Esophagus squamous epithelium (tissue), 5 donors: ENCODE results near the gene BAZ1A. TPM values are rescaled to one million over a fixed set of nuclear protein-coding genes. Genes with fewer than 3 reads are reported as not detected.
A peak's percentile ranks its signal among the peaks of the same experiment; 100 is the strongest.

Experiments used
- DNase-seq: peaks from one replicate; lab custom pipeline; 2025; lab: John Stamatoyannopoulos, UW
- H3K27ac ChIP-seq, 4 donors: fragments of 200-600 bp; sonication (generic); one replicate each; pipeline ENCODE4 v1.5.1; 2016 to 2019; ENCODE audit warnings: mild to moderate bottlenecking in 1 of 4
- H3K27me3 ChIP-seq, 4 donors: fragments of 200-600 bp; sonication (generic); 1 replicate in 3 of 4; 2 replicates in 1 of 4; pipeline versions ENCODE4 v1.5.1 to v1.6.0; 2017 to 2021; ENCODE audit warnings: antibody characterized with exemption in 1 of 4
- H3K36me3 ChIP-seq, 3 donors: fragments of 200-600 bp; sonication (generic); one replicate each; pipeline ENCODE4 v1.5.1; 2016 to 2019
- H3K4me1 ChIP-seq, 3 donors: fragments of 200-600 bp; sonication (generic); one replicate each; pipeline ENCODE4 v1.5.1; 2017 to 2019
- H3K4me3 ChIP-seq, 4 donors: fragments of 200-600 bp; sonication (generic); 1 replicate in 3 of 4; 2 replicates in 1 of 4; pipeline ENCODE4 v1.5.1; 2016 to 2019; ENCODE audit warnings: mild to moderate bottlenecking in 2 of 4, moderate library complexity in 1 of 4
- H3K9me3 ChIP-seq, 3 donors: fragments of 200-600 bp; sonication (generic); one replicate each; pipeline ENCODE4 v1.5.1; 2016 to 2019
- CTCF ChIP-seq, 6 experiments: fragments of 450-650 bp in 4 of 6; fragments of 200-600 bp in 2 of 6; sonication (generic) in 2 of 6; IDR thresholded peaks; one replicate each; pipeline ENCODE4 v1.5.1; 2016 to 2019; ENCODE audit warnings: antibody characterized with exemption in 6 of 6, mild to moderate bottlenecking in 4 of 6, moderate library complexity in 4 of 6
- POLR2A ChIP-seq, 4 donors: fragments of 450-650 bp; IDR thresholded peaks; one replicate each; pipeline ENCODE4 v1.6.1; 2017; ENCODE audit warnings: antibody characterized with exemption in 4 of 4, mild to moderate bottlenecking in 4 of 4, moderate library complexity in 3 of 4
- WGBS, 2 donors: methylation state at CpG; one replicate each; pipeline ENCODE4 v1.1.5; 2018; 5-methylcytosine and 5-hydroxymethylcytosine counted together
- intact Hi-C: fragments of 100-400 bp; cut with DNase I; formaldehyde crosslinking; loops from one replicate; pipeline ENCODE4 v1.15.0; 2022
- total RNA-seq, 4 donors: library from RNA; depleted of rRNA; stranded (reverse); fragments of >200 nt; gene quantifications; one replicate each; pipeline ENCODE4 v1.1.0, GENCODE V29; 2016
- donor health status: DM: yes; HTN: yes; CAD: no.

BAZ1A gene
- total RNA-seq, 4 donors from 2014 or later: 19.1 to 57.5 (median 53.8) TPM

DNA sequence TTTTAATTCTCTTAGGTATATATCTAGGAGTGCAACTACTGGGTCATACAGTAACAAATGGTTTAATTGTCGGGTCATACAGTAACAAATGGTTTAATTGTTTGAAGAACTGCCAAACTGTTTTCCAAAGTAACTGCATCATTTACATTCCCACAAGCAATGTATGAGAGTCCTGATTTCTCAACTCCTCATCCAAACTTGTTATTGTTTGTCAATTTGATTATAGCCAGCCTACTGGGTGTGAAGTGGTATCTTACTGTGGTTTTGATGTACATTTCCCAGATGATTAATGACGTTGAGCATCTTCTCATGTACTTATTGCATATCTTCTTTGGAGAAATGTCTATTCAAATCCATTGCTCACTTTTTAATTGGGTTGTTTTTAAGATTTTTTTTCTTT is 93.1 kb downstream of the BAZ1A start:
- Histone ChIP-seq H3K9me3 (no peaks in the 10 kb centered on the region), H3K36me3 (peaks cover 6 to 93% (median 9%) of the 10 kb centered on the region in 3 donors), H3K27ac (peak overlapping the region in 1 of 4 donors; percentile 13), H3K4me1 (peaks cover 0 to 2% (median 0%) of the 10 kb centered on the region in 3 donors), H3K27me3 (no peaks in the 10 kb centered on the region), H3K4me3 (no peak overlapping the region)
- WGBS, 2 donors: 82 to 83% methylated on average over 2 of the region's 2 CpGs
- intact Hi-C loops: no loop called here
- no peak for DNase-seq
- TF ChIP-seq POLR2A (IDR thresholded peaks at IDR 0.05) (no peak), CTCF (IDR thresholded peaks at IDR 0.05) (no peak)

DNA sequence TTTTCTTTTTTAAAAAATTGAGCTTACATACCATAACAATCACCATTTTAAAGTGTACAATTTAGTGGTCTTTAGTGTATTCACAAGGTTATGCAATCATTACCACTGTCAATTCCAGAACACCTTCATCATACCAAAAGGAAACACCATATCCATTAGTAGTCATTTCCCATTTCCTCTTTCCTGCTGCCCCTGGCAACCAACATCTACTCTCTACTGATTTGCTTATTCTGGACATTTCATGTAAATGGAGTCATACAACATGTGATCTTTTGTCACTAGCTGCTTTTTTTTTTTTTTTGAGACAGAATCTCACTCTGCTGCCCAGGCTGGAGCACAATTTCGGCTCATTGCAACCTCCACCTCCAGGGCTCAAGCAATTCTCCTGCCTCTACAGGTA is 93.9 kb downstream of the BAZ1A start:
- WGBS, 2 donors: 89 to 100% methylated on average over 1 of the region's 1 CpG
- Histone ChIP-seq H3K9me3 (no peaks in the 10 kb centered on the region), H3K36me3 (peaks cover 6 to 100% (median 9%) of the 10 kb centered on the region in 3 donors), H3K4me1 (peaks cover 0 to 2% (median 0%) of the 10 kb centered on the region in 3 donors), H3K27me3 (no peaks in the 10 kb centered on the region), H3K4me3 (no peak overlapping the region), H3K27ac (peak overlapping the region in 1 of 4 donors; percentile 13)
- DNase-seq: no peak
- intact Hi-C loops: no loop called here
- TF ChIP-seq CTCF (IDR thresholded peaks at IDR 0.05) (no peak), POLR2A (IDR thresholded peaks at IDR 0.05) (no peak)

DNA sequence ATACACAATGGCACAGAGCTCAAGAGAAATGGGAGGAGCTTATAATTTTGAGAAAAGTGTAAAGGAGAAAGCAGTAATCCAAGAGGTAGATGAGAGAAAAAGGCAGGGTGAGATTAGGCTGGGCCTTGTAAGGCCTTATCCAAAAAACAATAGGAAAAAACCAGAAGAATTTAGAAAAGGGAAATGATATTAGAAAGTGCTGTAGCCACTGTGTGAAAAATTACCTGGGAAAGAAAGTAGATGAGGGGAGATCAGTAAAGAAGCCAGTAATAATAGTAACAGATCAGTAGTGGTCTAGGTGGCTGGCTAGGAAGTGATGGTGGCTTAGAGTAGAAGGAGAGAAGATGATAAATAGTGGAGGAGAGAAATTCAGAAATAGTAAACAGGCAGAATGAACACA is 94.5 kb downstream of the BAZ1A start:
- no peaks in the 10 kb centered on the region for H3K27me3 ChIP-seq
- peaks cover 9 to 100% (median 11%) of the 10 kb centered on the region in 3 donors for H3K36me3 ChIP-seq
- no peak overlapping the region for H3K4me3 ChIP-seq
- TF ChIP-seq POLR2A (IDR thresholded peaks at IDR 0.05) (no peak), CTCF (IDR thresholded peaks at IDR 0.05) (no peak)
- H3K9me3 ChIP-seq: no peaks in the 10 kb centered on the region
- H3K27ac ChIP-seq: no peak overlapping the region
- intact Hi-C loops: no loop called here
- peaks cover 0 to 2% (median 0%) of the 10 kb centered on the region in 3 donors for H3K4me1 ChIP-seq
- DNase-seq: no peak

GRCh38 chr14:34778744-34779143 is 96.4 kb downstream of the BAZ1A start:
- Histone ChIP-seq H3K4me1 (peaks cover 0 to 2% (median 0%) of the 10 kb centered on the region in 3 donors), H3K9me3 (no peaks in the 10 kb centered on the region), H3K27me3 (no peaks in the 10 kb centered on the region), H3K36me3 (peaks cover 11 to 100% (median 17%) of the 10 kb centered on the region in 3 donors), H3K4me3 (no peak overlapping the region), H3K27ac (no peak overlapping the region)
- no peak for DNase-seq
- intact Hi-C loops: no loop called here
- WGBS, 2 donors: 94 to 96% methylated on average over 3 of the region's 3 CpGs
- no peak for TF ChIP-seq POLR2A (IDR thresholded peaks at IDR 0.05)
- no peak for TF ChIP-seq CTCF (IDR thresholded peaks at IDR 0.05)

- intact Hi-C loops: no loop called here
- Histone ChIP-seq H3K4me3 (no peak overlapping the region), H3K36me3 (peaks cover 11 to 99% (median 13%) of the 10 kb centered on the region in 3 donors), H3K4me1 (peaks cover 0 to 2% (median 0%) of the 10 kb centered on the region in 3 donors), H3K27ac (no peak overlapping the region), H3K9me3 (no peaks in the 10 kb centered on the region), H3K27me3 (no peaks in the 10 kb centered on the region)
- no peak for DNase-seq
- TF ChIP-seq POLR2A (IDR thresholded peaks at IDR 0.05): no peak
- no peak for TF ChIP-seq CTCF (IDR thresholded peaks at IDR 0.05)
- 89 to 100% methylated on average over 1 of the region's 1 CpG for WGBS, 2 donors
These were observed 98.5 kb downstream of the BAZ1A start for GRCh38 chr14:34776611-34777010.
